ENCODE data around the gene MYBPC3. TPM values are rescaled to one million over a fixed set of nuclear protein-coding genes. Genes with fewer than 3 reads are reported as not detected.
"Not testable (repeated sequence)": the region's sequence is repeated elsewhere in the genome, so short reads cannot be mapped to it uniquely, and the experiment has no call there.

The MYBPC3 gene
- total RNA-seq, 1 experiment from 2014 or later = not detected

- DNase-seq (ENCODE audit: low read depth) = no peak
Observed at GRCh38 chr11:47324520-47324919, 28.0 kb downstream of the MYBPC3 start.

- no peak for DNase-seq (ENCODE audit: low read depth)
Observed at GRCh38 chr11:47318166-47318565, 34.3 kb downstream of the MYBPC3 start.

GRCh38 chr11:47317064-47317828 is 35.3 kb downstream of the MYBPC3 start:
- DNase-seq (ENCODE audit: low read depth) = no peak

GRCh38 chr11:47316501-47316900 is 36.0 kb downstream of the MYBPC3 start:
- DNase-seq (ENCODE audit: low read depth) = not testable (repeated sequence)

GRCh38 chr11:47314992-47315391 is 37.5 kb downstream of the MYBPC3 start:
- DNase-seq (ENCODE audit: low read depth) = no peak

GRCh38 chr11:47308050-47308823 is 44.3 kb downstream of the MYBPC3 start:
- DNase-seq (ENCODE audit: low read depth) = no peak

- no peak for DNase-seq (ENCODE audit: low read depth)
Observed at GRCh38 chr11:47306484-47306844, 46.0 kb downstream of the MYBPC3 start.

GRCh38 chr11:47305734-47306483 is 46.6 kb downstream of the MYBPC3 start:
- DNase-seq (ENCODE audit: low read depth) = peak; percentile 58

- no peak for DNase-seq (ENCODE audit: low read depth)
Observed at GRCh38 chr11:47302853-47303252, 49.6 kb downstream of the MYBPC3 start.

- no peak for DNase-seq (ENCODE audit: low read depth)
Observed at GRCh38 chr11:47299078-47299477, 53.4 kb downstream of the MYBPC3 start.

- no peak for DNase-seq (ENCODE audit: low read depth)
Observed at GRCh38 chr11:47296045-47296444, 56.5 kb downstream of the MYBPC3 start.

GRCh38 chr11:47295385-47295784 is 57.1 kb downstream of the MYBPC3 start:
- no peak for DNase-seq (ENCODE audit: low read depth)

GRCh38 chr11:47289856-47290255 is 62.6 kb downstream of the MYBPC3 start:
- DNase-seq (ENCODE audit: low read depth) = no peak

- no peak for DNase-seq (ENCODE audit: low read depth)
Observed at GRCh38 chr11:47288066-47288465, 64.4 kb downstream of the MYBPC3 start.

- DNase-seq (ENCODE audit: low read depth) = no peak
Observed at GRCh38 chr11:47285969-47286770, 66.3 kb downstream of the MYBPC3 start.

GRCh38 chr11:47284151-47284550 is 68.4 kb downstream of the MYBPC3 start:
- DNase-seq (ENCODE audit: low read depth) = no peak

GRCh38 chr11:47282462-47282861 is 70.0 kb downstream of the MYBPC3 start:
- DNase-seq (ENCODE audit: low read depth) = no peak

Measured in M059J (cell line).